ENCODE measurements around the gene ZNF124.
"Not testable (repeated sequence)": the region's sequence is repeated elsewhere in the genome, so short reads cannot be mapped to it uniquely, and the experiment has no call there.

Gene ZNF124

DNA sequence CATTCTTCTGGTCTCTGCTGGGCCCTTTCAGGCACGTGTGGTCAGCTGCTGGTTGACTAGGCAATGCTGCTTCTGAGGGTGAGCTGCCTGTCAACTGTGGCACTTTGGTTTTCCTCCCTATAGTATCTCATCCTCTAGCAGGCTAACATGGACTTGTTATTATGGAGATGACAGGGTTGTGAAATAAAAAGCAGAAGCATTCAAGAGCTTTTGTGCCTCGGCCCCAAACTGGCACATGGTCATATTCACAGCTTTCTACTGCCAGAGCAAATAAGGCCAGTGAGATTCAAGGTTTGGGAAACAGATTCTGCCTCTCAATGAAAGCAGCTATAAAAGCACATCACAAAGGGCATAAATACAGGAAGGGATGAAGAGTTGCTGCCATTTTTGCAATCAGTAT, 1.6 kb upstream of the ZNF124 start:
- ChIA-PET POLR2A (interaction anchor here (0.5 to 0.8 kb wide), 2 partner anchors 37 to 411 kb away, joined by 3 read pairs; no protein-coding TSS in a partner anchor), CTCF (interaction anchor here (1.1 to 1.4 kb wide), 2 partner anchors 18 to 34 kb away, joined by 3 read pairs; no protein-coding TSS in a partner anchor)
- Histone ChIP-seq H3K4me3 (ENCODE audit: control insufficient read depth in 1 of 7, extremely low read depth in 1 of 7, insufficient read depth in 4 of 7, low read depth in 2 of 7, low read length in 6 of 7) (peak overlapping the region in 1 of 7 experiments; percentile 46), H3K9me3 (ENCODE audit: control extremely low read depth in 1 of 5, control insufficient read depth in 4 of 5, insufficient read depth in 2 of 5, low read depth in 1 of 5, low read length in 4 of 5) (peaks cover 0 to 19% (median 0%) of the 10 kb centered on the region in 5 experiments), H3K27me3 (replicated peaks in 2 of 5; ENCODE audit: control insufficient read depth in 4 of 5, insufficient read depth in 5 of 5, low read length in 4 of 5) (no peaks in the 10 kb centered on the region), H3K36me3 (ENCODE audit: control insufficient read depth in 4 of 4, insufficient read depth in 4 of 4, low read length in 3 of 4) (peaks cover 0 to 10% (median 2%) of the 10 kb centered on the region in 4 experiments), H3K4me1 (ENCODE audit: control extremely low read depth in 1 of 4, control insufficient read depth in 4 of 4, insufficient read depth in 4 of 4, low read length in 3 of 4) (peaks cover 15 to 16% (median 16%) of the 10 kb centered on the region in 4 experiments), H3K27ac (ENCODE audit: insufficient read depth in 1 of 2, low read depth in 1 of 2, low read length in 2 of 2, poor library complexity in 1 of 2, severe bottlenecking in 2 of 2) (no peak overlapping the region)
- 6% methylated on average over 2 of the region's 2 CpGs for WGBS (ENCODE audit: insufficient coverage)
- DNase-seq, result peak; percentile 12 to 70 (median 61)

- Histone ChIP-seq H3K9me3 (ENCODE audit: control extremely low read depth in 1 of 5, control insufficient read depth in 4 of 5, insufficient read depth in 2 of 5, low read depth in 1 of 5, low read length in 4 of 5) (peaks cover 0 to 22% (median 0%) of the 10 kb centered on the region in 5 experiments), H3K27me3 (replicated peaks in 2 of 5; ENCODE audit: control insufficient read depth in 4 of 5, insufficient read depth in 5 of 5, low read length in 4 of 5) (no peaks in the 10 kb centered on the region), H3K4me3 (ENCODE audit: control insufficient read depth in 1 of 7, extremely low read depth in 1 of 7, insufficient read depth in 4 of 7, low read depth in 2 of 7, low read length in 6 of 7) (peak overlapping the region in 3 of 7 experiments; percentile 11 to 46 (median 22)), H3K27ac (ENCODE audit: insufficient read depth in 1 of 2, low read depth in 1 of 2, low read length in 2 of 2, poor library complexity in 1 of 2, severe bottlenecking in 2 of 2) (no peak overlapping the region), H3K36me3 (ENCODE audit: control insufficient read depth in 4 of 4, insufficient read depth in 4 of 4, low read length in 3 of 4) (peaks cover 0 to 12% (median 5%) of the 10 kb centered on the region in 4 experiments), H3K4me1 (ENCODE audit: control extremely low read depth in 1 of 4, control insufficient read depth in 4 of 4, insufficient read depth in 4 of 4, low read length in 3 of 4) (peaks cover 15 to 16% (median 16%) of the 10 kb centered on the region in 4 experiments)
- DNase-seq, result peak; percentile 38 to 87 (median 86)
- ChIA-PET CTCF (interaction anchor here (1.1 kb wide), 1 partner anchor 19 kb away, joined by 3 read pairs; no protein-coding TSS in a partner anchor), POLR2A (interaction anchor here (0.5 to 0.8 kb wide), 2 partner anchors 37 to 410 kb away, joined by 3 read pairs; no protein-coding TSS in a partner anchor)
- 13% methylated on average over 3 of the region's 4 CpGs for WGBS (ENCODE audit: insufficient coverage)
These were observed 1.2 kb upstream of the ZNF124 start for GRCh38 chr1:247172996-247173395.

DNA sequence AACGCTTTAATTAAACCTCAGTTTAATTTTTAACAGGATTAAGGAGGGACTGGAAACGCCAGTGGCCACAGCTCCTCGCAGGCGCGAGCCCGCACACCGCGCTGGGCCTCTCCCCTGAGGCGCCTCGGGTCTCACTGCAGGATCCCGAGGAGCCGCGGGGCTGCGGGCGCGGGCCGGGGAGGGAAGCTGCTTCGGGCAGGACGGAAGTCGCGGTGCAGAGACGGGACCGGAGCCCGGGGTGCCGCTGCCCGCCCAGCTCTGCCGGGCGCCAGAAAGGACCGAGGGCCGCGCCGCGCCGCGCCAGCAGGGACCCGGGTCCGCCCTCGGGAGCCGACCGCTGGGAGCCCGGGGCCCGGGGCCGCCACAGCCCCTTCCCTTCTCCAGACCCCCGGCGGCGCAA, 377 bp downstream of the ZNF124 start:
- H3K27ac ChIP-seq (ENCODE audit: insufficient read depth in 1 of 2, low read depth in 1 of 2, low read length in 2 of 2, poor library complexity in 1 of 2, severe bottlenecking in 2 of 2); H3K27me3 ChIP-seq (replicated peaks in 2 of 5; ENCODE audit: control insufficient read depth in 4 of 5, insufficient read depth in 5 of 5, low read length in 4 of 5); DNase-seq; CTCF ChIA-PET; POLR2A ChIA-PET; H3K4me3 ChIP-seq (ENCODE audit: control insufficient read depth in 1 of 7, extremely low read depth in 1 of 7, insufficient read depth in 4 of 7, low read depth in 2 of 7, low read length in 6 of 7): not testable (repeated sequence)
- Histone ChIP-seq H3K9me3 (ENCODE audit: control extremely low read depth in 1 of 5, control insufficient read depth in 4 of 5, insufficient read depth in 2 of 5, low read depth in 1 of 5, low read length in 4 of 5) (peaks cover 0 to 28% (median 6%) of the 10 kb centered on the region in 5 experiments), H3K4me1 (ENCODE audit: control extremely low read depth in 1 of 4, control insufficient read depth in 4 of 4, insufficient read depth in 4 of 4, low read length in 3 of 4) (peaks cover 15 to 16% (median 16%) of the 10 kb centered on the region in 4 experiments), H3K36me3 (ENCODE audit: control insufficient read depth in 4 of 4, insufficient read depth in 4 of 4, low read length in 3 of 4) (peaks cover 7 to 18% (median 8%) of the 10 kb centered on the region in 4 experiments)
- WGBS (ENCODE audit: insufficient coverage), result no CpG with 5 or more reads among the region's 46 CpGs

DNA sequence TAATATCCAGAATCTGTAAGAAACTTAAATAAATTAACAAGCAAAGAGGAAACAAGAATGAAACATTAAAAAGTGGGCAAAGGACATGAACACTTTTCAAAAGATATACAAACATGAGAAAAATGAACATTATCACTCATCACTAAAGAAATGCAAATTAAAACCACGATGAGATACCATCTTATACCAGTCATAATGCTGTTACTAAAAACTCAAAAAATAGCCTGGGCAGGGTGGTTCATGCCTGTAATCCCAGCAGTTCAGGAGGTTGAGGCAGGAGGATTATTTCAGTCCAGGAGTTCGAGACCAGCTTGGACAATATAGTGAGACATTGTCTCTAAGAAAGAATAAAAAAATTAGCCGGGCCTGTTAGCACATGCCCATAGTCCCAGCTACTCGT, 6.1 kb downstream of the ZNF124 start:
- no peak overlapping the region for H3K27ac ChIP-seq (ENCODE audit: insufficient read depth in 1 of 2, low read depth in 1 of 2, low read length in 2 of 2, poor library complexity in 1 of 2, severe bottlenecking in 2 of 2)
- peaks cover 11 to 18% (median 12%) of the 10 kb centered on the region in 4 experiments for H3K36me3 ChIP-seq (ENCODE audit: control insufficient read depth in 4 of 4, insufficient read depth in 4 of 4, low read length in 3 of 4)
- no peak for DNase-seq
- H3K4me3 ChIP-seq (ENCODE audit: control insufficient read depth in 1 of 7, extremely low read depth in 1 of 7, insufficient read depth in 4 of 7, low read depth in 2 of 7, low read length in 6 of 7), result no peak overlapping the region
- ChIA-PET POLR2A (no interaction called here), CTCF (no interaction called here)
- no peaks in the 10 kb centered on the region for H3K4me1 ChIP-seq (ENCODE audit: control extremely low read depth in 1 of 4, control insufficient read depth in 4 of 4, insufficient read depth in 4 of 4, low read length in 3 of 4)
- 100% methylated on average over 1 of the region's 4 CpGs for WGBS (ENCODE audit: insufficient coverage)
- no peaks in the 10 kb centered on the region for H3K27me3 ChIP-seq (replicated peaks in 2 of 5; ENCODE audit: control insufficient read depth in 4 of 5, insufficient read depth in 5 of 5, low read length in 4 of 5)
- peaks cover 9 to 66% (median 21%) of the 10 kb centered on the region in 5 experiments for H3K9me3 ChIP-seq (ENCODE audit: control extremely low read depth in 1 of 5, control insufficient read depth in 4 of 5, insufficient read depth in 2 of 5, low read depth in 1 of 5, low read length in 4 of 5)

DNA sequence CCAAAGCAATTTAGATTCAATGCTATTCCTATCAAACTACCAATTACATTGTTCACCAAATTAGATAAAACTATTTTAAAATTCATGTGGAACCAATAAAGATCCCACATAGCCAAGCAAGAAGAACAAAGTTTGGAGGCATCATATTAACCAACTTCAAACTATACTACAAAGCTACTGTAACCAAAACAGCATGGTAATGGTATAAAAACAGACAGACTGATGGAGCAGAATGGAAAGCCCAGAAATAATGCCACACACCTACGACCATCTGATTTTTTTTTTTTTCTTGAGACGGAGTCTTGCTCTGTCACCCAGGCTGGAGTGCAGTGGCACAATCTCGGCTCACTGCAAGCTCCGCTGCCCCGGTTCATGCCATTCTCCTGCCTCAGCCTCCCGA, 7.1 kb downstream of the ZNF124 start:
- ChIA-PET CTCF (interaction anchor here (0.8 kb wide), 1 partner anchor 53 kb away, joined by 3 read pairs; no protein-coding TSS in a partner anchor), POLR2A (interaction anchor here (0.7 kb wide), 1 partner anchor 74 kb away, joined by 5 read pairs; no protein-coding TSS in a partner anchor)
- H3K27ac ChIP-seq (ENCODE audit: insufficient read depth in 1 of 2, low read depth in 1 of 2, low read length in 2 of 2, poor library complexity in 1 of 2, severe bottlenecking in 2 of 2), result no peak overlapping the region
- DNase-seq, result no peak
- H3K4me3 ChIP-seq (ENCODE audit: control insufficient read depth in 1 of 7, extremely low read depth in 1 of 7, insufficient read depth in 4 of 7, low read depth in 2 of 7, low read length in 6 of 7), result no peak overlapping the region
- H3K9me3 ChIP-seq (ENCODE audit: control extremely low read depth in 1 of 5, control insufficient read depth in 4 of 5, insufficient read depth in 2 of 5, low read depth in 1 of 5, low read length in 4 of 5), result peaks cover 14 to 75% (median 26%) of the 10 kb centered on the region in 5 experiments
- H3K36me3 ChIP-seq (ENCODE audit: control insufficient read depth in 4 of 4, insufficient read depth in 4 of 4, low read length in 3 of 4), result peaks cover 12 to 23% (median 18%) of the 10 kb centered on the region in 4 experiments
- no peaks in the 10 kb centered on the region for H3K4me1 ChIP-seq (ENCODE audit: control extremely low read depth in 1 of 4, control insufficient read depth in 4 of 4, insufficient read depth in 4 of 4, low read length in 3 of 4)
- WGBS (ENCODE audit: insufficient coverage), result 100% methylated on average over 1 of the region's 6 CpGs
- no peaks in the 10 kb centered on the region for H3K27me3 ChIP-seq (replicated peaks in 2 of 5; ENCODE audit: control insufficient read depth in 4 of 5, insufficient read depth in 5 of 5, low read length in 4 of 5)

GRCh38 chr1:247156787-247157232, 15.0 kb downstream of the ZNF124 start:
- peaks cover 47 to 77% (median 63%) of the 10 kb centered on the region in 4 experiments for H3K36me3 ChIP-seq (ENCODE audit: control insufficient read depth in 4 of 4, insufficient read depth in 4 of 4, low read length in 3 of 4)
- H3K27ac ChIP-seq (ENCODE audit: insufficient read depth in 1 of 2, low read depth in 1 of 2, low read length in 2 of 2, poor library complexity in 1 of 2, severe bottlenecking in 2 of 2), result no peak overlapping the region
- POLR2A ChIA-PET, result no interaction called here
- WGBS (ENCODE audit: insufficient coverage), result 94% methylated on average over 5 of the region's 6 CpGs
- peaks cover 43 to 87% (median 48%) of the 10 kb centered on the region in 5 experiments for H3K9me3 ChIP-seq (ENCODE audit: control extremely low read depth in 1 of 5, control insufficient read depth in 4 of 5, insufficient read depth in 2 of 5, low read depth in 1 of 5, low read length in 4 of 5)
- no peaks in the 10 kb centered on the region for H3K27me3 ChIP-seq (replicated peaks in 2 of 5; ENCODE audit: control insufficient read depth in 4 of 5, insufficient read depth in 5 of 5, low read length in 4 of 5)
- no peaks in the 10 kb centered on the region for H3K4me1 ChIP-seq (ENCODE audit: control extremely low read depth in 1 of 4, control insufficient read depth in 4 of 4, insufficient read depth in 4 of 4, low read length in 3 of 4)
- CTCF ChIA-PET, result no interaction called here
- DNase-seq, result peak in 2 of 3 donors; percentile 12 to 34
- peak overlapping the region in 1 of 7 experiments; percentile 4 for H3K4me3 ChIP-seq (ENCODE audit: control insufficient read depth in 1 of 7, extremely low read depth in 1 of 7, insufficient read depth in 4 of 7, low read depth in 2 of 7, low read length in 6 of 7)

DNA sequence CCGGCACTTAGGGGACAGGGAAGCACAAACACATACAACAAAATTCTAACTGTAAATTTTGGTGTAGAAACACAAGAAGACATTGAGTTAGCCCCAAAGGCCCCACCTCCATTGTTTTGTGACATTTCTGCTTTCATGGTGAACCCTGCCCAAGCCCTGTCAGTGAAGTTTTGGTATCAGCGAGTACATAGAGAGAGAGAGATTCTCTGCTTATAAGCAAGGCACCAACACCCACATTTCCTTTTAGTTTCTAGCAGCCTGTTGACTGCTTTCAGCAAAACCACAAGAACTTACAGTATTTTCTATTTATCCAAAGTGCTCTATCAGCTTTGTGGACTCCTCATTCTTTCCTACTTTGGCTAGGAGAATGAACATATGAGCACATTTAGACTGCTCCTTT, 24.0 kb downstream of the ZNF124 start:
- H3K9me3 ChIP-seq (ENCODE audit: control extremely low read depth in 1 of 5, control insufficient read depth in 4 of 5, insufficient read depth in 2 of 5, low read depth in 1 of 5, low read length in 4 of 5), result peaks cover 12 to 87% (median 49%) of the 10 kb centered on the region in 5 experiments
- H3K36me3 ChIP-seq (ENCODE audit: control insufficient read depth in 4 of 4, insufficient read depth in 4 of 4, low read length in 3 of 4), result peaks cover 8 to 72% (median 42%) of the 10 kb centered on the region in 4 experiments
- DNase-seq, result no peak
- peak overlapping the region in 1 of 7 experiments; percentile 10 for H3K4me3 ChIP-seq (ENCODE audit: control insufficient read depth in 1 of 7, extremely low read depth in 1 of 7, insufficient read depth in 4 of 7, low read depth in 2 of 7, low read length in 6 of 7)
- WGBS (ENCODE audit: insufficient coverage), result 100% methylated on average over 1 of the region's 2 CpGs
- H3K4me1 ChIP-seq (ENCODE audit: control extremely low read depth in 1 of 4, control insufficient read depth in 4 of 4, insufficient read depth in 4 of 4, low read length in 3 of 4), result no peaks in the 10 kb centered on the region
- no peaks in the 10 kb centered on the region for H3K27me3 ChIP-seq (replicated peaks in 2 of 5; ENCODE audit: control insufficient read depth in 4 of 5, insufficient read depth in 5 of 5, low read length in 4 of 5)
- no peak overlapping the region for H3K27ac ChIP-seq (ENCODE audit: insufficient read depth in 1 of 2, low read depth in 1 of 2, low read length in 2 of 2, poor library complexity in 1 of 2, severe bottlenecking in 2 of 2)
- ChIA-PET CTCF (interaction anchor here (0.7 to 1.3 kb wide), 2 partner anchors 42 to 87 kb away, joined by 3 read pairs; no protein-coding TSS in a partner anchor), POLR2A (no interaction called here)
